HG03460 (cell line): Measurements from ENCODE around the gene MMP23B.
"Not testable (repeated sequence)": the region's sequence is repeated elsewhere in the genome, so short reads cannot be mapped to it uniquely, and the experiment has no call there.

Source experiments
- ATAC-seq: cut with Tn5 transposase; IDR thresholded peaks from one replicate; pipeline ENCODE4 v1.9.1; 2021; ENCODE audit not compliant: unreplicated experiment

The MMP23B gene

DNA sequence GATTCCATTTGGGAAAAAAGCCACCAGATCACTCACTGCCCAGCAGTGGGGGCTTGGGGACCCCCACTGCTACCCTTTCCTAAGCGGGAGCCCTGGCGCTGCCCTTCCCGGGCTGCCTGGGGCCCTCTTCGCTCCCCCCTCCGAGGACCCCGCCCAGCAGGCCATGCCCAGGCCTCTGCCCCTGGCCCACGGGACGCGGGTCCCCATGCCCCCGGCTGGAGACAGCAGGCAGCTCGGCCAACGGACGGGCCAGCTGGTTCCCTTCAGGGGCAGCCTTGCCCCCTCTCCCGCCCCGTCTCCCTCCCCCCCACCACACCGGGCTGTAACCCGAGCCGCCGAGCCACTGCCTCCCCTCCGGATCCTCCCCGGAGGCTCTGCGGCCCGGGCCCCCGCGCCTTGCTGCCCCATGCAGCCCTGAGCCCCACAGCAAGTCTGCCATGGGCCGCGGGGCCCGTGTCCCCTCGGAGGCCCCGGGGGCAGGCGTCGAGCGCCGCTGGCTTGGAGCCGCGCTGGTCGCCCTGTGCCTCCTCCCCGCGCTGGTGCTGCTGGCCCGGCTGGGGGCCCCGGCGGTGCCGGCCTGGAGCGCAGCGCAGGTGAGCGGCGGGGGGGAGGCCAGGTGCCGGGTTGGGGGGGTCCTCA is at the start of gene MMP23B:
MMP23B (plus strand) TSS at position 392 of the 639 bp plus-strand sequence; CDS start at position 438, 46 bp downstream.
- ATAC-seq: no peak

GRCh38 chr1:1582585-1583346 is 49.2 kb upstream of the MMP23B start:
- no peak for ATAC-seq

GRCh38 chr1:1583347-1584010 is 48.5 kb upstream of the MMP23B start:
- no peak for ATAC-seq

- no peak for ATAC-seq
Observed at GRCh38 chr1:1591452-1591851, 40.5 kb upstream of the MMP23B start.

GRCh38 chr1:1593834-1594601 is 38.0 kb upstream of the MMP23B start:
- ATAC-seq: no peak

GRCh38 chr1:1594602-1595260 is 37.2 kb upstream of the MMP23B start:
- ATAC-seq: no peak

GRCh38 chr1:1595341-1595740 is 36.6 kb upstream of the MMP23B start:
- not testable (repeated sequence) for ATAC-seq

DNA sequence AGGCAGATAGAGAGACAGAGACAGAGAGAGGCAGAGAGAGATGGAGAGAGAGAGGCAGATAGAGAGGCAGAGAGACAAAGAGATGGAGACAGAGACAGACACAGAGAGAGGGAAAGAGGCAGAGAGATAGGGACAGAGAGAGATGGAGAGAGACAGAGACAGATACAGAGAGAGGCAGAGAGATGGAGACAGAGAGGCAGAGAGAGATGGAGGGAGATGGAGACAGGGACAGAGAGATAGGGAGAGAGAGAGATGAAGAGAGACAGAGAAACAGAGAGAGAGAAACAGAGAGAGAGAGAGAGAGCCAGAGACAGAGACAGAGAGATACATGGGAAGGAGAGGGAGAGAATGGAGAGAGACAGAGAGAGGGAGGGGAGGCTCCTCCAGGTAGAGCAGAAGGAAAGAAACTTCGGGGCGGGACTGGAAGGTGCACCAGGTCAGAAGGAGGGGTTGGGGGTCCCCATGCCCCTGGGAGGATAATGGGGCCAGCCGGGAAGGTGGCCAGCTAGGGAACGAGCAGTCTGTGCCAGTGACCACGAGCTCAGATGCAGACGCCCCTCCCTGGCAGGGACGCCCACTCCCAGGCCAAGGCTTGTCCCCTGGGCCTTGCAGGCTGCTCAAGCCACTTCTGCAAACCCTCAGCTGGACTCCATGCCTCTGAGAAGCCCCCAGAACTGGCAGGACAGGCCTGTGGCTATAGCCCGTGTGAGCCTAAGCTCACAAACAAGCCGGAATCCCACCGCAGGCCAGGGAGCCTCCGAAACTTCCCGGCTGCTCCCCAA is 35.3 kb upstream of the MMP23B start:
- ATAC-seq: no peak

DNA sequence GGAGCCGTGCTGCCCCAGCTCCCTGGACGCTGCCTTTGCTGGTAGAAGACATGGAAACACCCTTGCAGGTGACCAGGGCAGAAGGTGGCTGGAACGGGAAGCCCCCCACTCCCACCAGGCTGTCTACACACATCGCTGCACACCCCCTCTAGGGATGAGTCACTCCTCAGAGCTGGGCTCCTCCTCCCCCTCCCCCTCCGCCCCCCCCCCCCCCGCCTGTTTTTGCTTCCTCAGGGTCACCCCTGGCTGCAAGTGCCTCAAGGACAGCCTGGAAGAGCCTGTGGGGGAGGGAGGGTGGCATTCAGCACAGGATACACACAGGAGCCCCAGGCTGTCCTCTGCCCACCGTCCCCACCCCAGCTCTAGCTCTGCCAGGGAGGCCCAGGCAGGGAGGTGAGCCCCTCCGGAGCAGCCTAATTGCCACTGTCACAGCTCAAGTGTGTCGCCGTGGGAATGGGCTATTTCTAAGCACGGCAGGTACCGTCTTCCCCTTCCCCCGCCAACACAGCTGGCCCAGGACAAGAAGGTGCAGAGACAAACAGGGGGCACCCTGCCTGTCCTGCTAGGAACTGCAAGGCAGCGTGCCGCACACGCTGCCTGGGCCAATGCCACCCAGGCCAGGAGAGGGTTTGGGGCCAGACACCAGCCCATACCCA is 34.6 kb upstream of the MMP23B start:
- ATAC-seq: no peak

- ATAC-seq: no peak
Observed at GRCh38 chr1:1598051-1598719, 33.8 kb upstream of the MMP23B start.

- no peak for ATAC-seq
Observed at GRCh38 chr1:1598720-1599029, 33.3 kb upstream of the MMP23B start.

- no peak for ATAC-seq
Observed at GRCh38 chr1:1599030-1599934, 32.7 kb upstream of the MMP23B start.

DNA sequence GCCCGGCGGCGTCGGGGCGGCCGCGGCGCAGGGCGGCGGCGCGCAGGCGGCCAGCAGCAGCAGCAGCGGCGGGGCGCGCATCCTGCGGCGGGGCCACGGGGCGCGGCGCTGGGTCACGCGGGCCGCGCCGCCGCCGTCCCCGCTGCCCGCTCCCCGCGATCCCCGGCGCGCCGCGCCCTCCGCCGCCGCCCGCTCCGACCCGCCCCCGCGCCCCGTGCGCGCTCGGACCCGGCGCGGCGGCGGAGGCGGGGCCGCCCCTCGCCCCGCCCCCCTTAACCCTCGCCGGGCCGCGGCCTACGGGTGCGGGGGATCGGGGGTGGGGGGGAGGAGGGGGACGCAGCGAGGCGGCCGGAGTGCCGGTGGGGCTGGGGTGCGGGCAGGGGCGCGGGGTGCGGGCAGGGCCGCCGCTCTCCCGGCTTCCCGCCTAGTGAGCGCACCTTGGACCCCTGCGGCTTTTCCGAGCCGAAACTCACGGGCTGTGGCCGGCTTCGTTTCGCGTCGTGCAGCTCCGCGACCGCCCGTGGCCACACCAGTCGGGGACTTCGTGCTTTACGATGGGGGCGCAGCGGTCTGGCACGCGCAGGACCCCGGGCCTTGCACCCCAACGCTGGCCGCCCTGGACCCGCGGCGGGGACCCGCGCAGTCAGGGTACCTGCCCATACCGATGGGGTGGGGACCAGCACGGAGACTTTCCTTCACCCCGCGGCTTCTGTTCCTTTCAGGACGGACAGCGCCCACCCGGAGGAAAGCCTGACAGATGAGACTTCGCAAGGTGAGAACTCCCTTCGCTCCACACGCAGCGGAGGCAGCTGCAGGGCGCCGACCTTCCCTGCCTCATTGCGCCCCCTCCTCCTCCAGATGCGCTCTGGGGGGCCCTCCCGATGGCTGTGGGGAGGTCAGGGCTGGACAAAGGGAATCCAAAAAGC is 31.8 kb upstream of the MMP23B start, which contains the start of gene FNDC10:
FNDC10 (minus strand) TSS at position 201 of the 926 bp plus-strand sequence; CDS start at position 81, 120 bp downstream.
- no peak for ATAC-seq

DNA sequence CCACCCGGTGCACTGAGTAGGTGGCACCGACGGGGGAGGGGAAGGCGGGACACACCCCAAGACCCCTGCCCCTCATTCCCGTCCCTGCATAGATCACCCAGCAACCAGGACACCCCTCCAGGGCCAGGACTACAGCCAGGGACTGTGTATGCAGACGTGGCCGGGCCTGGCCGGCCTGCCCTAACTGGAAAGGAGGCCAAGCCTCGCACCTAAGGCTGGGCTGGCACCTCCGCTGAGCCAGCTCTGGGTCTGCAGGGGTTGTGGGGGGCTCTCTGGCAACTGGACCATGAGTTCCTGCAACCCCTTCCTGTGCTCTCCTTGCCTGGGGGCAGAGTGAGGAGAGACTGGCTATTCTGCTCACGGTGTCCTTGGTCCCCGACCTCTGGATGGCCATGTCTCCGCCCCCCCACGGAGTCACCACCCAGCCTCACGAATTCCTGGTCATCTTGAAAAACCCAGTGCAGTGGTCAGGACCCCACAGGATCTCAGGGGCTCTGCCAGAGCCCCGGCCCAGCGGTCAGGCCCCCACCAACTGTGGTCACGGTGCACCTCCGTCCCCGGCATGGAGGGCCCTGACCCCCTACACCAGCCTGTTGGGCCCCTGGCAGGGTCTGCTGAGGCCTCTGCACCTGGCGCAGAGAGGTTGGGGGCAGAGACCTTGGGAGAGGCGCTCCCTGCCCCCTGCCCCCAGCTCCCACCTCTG is 31.0 kb upstream of the MMP23B start:
- ATAC-seq: no peak

DNA sequence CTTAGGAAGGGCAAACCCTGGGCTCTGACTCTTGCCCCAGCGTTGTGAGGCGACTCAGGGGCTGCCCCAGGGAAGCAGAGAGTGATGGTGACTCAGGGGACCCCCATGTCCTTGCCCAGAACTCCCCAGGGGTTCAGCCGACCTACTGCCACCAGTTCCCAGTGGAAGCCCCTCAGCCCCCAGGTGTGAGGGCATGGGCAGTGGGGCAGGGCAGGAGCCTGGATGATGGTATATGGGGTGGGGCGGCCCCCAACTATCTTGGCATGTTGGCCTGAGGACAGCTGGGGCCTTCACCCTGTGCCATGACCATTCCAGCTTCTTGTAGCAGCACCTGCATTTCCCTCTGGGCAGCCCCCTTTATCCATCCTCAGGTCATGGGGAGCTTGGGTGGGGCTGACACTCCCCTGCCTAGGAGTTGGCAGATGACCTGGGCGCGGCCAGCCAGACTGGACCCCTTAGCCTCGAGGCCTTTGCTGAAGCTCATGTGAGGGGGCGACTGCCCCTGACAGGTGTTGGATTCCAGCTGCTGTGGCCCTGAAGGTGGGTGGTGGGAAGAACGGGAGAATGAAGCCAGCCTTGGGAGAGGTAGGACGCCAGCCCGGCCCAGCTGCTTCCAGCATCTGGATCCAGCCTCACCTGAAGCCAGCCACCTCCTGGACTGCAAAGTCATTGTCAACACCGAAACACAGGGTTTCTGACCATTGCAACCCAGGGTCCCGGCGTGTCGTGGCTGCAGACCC is 30.2 kb upstream of the MMP23B start:
- no peak for ATAC-seq
